GM12878 (cell line): ENCODE measurements around the gene VMP1. TPM values are rescaled to one million over a fixed set of nuclear protein-coding genes. Genes with fewer than 3 reads are reported as not detected.

Experiments used
- ATAC-seq: fragments of 200-7000 bp; cut with Tn5 transposase; 3 replicates; pipeline ENCODE4 v1.9.1; 2020; ENCODE audit warnings: mild to moderate bottlenecking, moderate library complexity
- BruUV-seq: library from RNA; stranded (reverse); fragments of 400-500 nt; replicated peaks from 2 replicates; lab custom pipeline; 2021; lab: Mats Ljungman, UMichigan
- CTCF ChIA-PET: fragments of 300-600 bp; sonication (Branson Sonifier 250); formaldehyde crosslinking; extraction: SDS; loops from one replicate; lab custom pipeline; 2021; ENCODE audit warnings: inconsistent platforms; lab: Yijun Ruan, JAX
- POLR2A ChIA-PET: fragments of 350-600 bp; formaldehyde crosslinking; extraction: SDS; loops from one replicate; lab custom pipeline; 2021; ENCODE audit warnings: inconsistent platforms; lab: Charles Lee
- RAD21 ChIA-PET: fragments of 300-600 bp; sonication (Branson Sonifier 250); formaldehyde crosslinking; loops from one replicate; lab custom pipeline; 2023; ENCODE audit warnings: antibody characterized with exemption; ENCODE audit not compliant: unreplicated experiment; lab: Charles Lee
- SMC1A ChIA-PET: fragments of 300-600 bp; sonication (Branson Sonifier 250); formaldehyde crosslinking; loops from one replicate; lab custom pipeline; 2023; ENCODE audit not compliant: unreplicated experiment, uncharacterized antibody; lab: Charles Lee
- DNase-seq: peaks from one replicate; pipeline ENCODE4 v3.0.0-alpha.2; 2011; ENCODE audit warnings: low read depth, low spot score
- FAIRE-seq: peaks from 3 replicates; lab custom pipeline; 2011; peaks lifted over from hg19 to GRCh38; lab: Jason Lieb, UNC
- H2AFZ ChIP-seq: 2 replicates; pipeline ENCODE4 v1.6.0; 2011; ENCODE audit warnings: low read depth, low read length, control low read depth; ENCODE audit not compliant: control insufficient read depth
- H3K27ac ChIP-seq: 2 replicates; pipeline ENCODE4 v1.5.1; 2011; ENCODE audit warnings: control low read depth; ENCODE audit not compliant: control insufficient read depth, insufficient read depth
- H3K27me3 ChIP-seq, 2 experiments: replicated peaks in 1 of 2; 2 replicates each; pipeline versions ENCODE4 v1.6.0 to v1.6.1; 2011; ENCODE audit warnings: low read length in 1 of 2; ENCODE audit not compliant: control insufficient read depth in 2 of 2, insufficient read depth in 2 of 2
- H3K36me3 ChIP-seq, 2 experiments: 2 replicates each; pipeline ENCODE4 v1.5.1; 2011; ENCODE audit warnings: low read length in 1 of 2; ENCODE audit not compliant: control insufficient read depth in 2 of 2, insufficient read depth in 2 of 2
- H3K4me1 ChIP-seq: 2 replicates; pipeline ENCODE4 v1.6.1; 2011; ENCODE audit warnings: mild to moderate bottlenecking, low read length, moderate library complexity, mixed read lengths; ENCODE audit not compliant: control insufficient read depth, insufficient read depth
- H3K4me2 ChIP-seq: 2 replicates; pipeline ENCODE4 v1.6.0; 2011; ENCODE audit warnings: control low read depth; ENCODE audit not compliant: control insufficient read depth, insufficient read depth
- H3K4me3 ChIP-seq: fragments of 200-600 bp; sonication (generic); 2 replicates; pipeline ENCODE4 v1.5.1; 2016
- H3K79me2 ChIP-seq: 2 replicates; pipeline ENCODE4 v1.6.0; 2011; ENCODE audit warnings: low read length; ENCODE audit not compliant: control insufficient read depth, insufficient read depth
- H3K9ac ChIP-seq: 2 replicates; pipeline ENCODE4 v1.8.0; 2011; ENCODE audit warnings: low read length, control low read depth, mixed read lengths; ENCODE audit not compliant: control insufficient read depth, insufficient read depth
- H3K9me3 ChIP-seq: replicated peaks from 3 replicates; pipeline ENCODE4 v1.5.1; 2011; ENCODE audit warnings: mild to moderate bottlenecking, low read length; ENCODE audit not compliant: control insufficient read depth, insufficient read depth
- H4K20me1 ChIP-seq: 2 replicates; pipeline ENCODE4 v1.6.0; 2011; ENCODE audit not compliant: control insufficient read depth, insufficient read depth
- BACH1 ChIP-seq: fragments of 450-650 bp; IDR thresholded peaks from 2 replicates; pipeline ENCODE4 v1.6.1; 2017; ENCODE audit warnings: mild to moderate bottlenecking, borderline replicate concordance
- BRCA1 ChIP-seq: IDR thresholded peaks from 2 replicates; pipeline ENCODE4 v1.6.1; 2011; ENCODE audit warnings: low read depth, low read length, improper control_type of control experiment
- CREB1 ChIP-seq: IDR thresholded peaks from 2 replicates; pipeline ENCODE4 v1.6.1; 2012; ENCODE audit warnings: low read depth, mild to moderate bottlenecking, inconsistent platforms
- GATAD2B ChIP-seq: fragments of 450-650 bp; conservative IDR thresholded peaks from 2 replicates; pipeline ENCODE4 v1.6.1; 2017; ENCODE audit warnings: low read depth, mild to moderate bottlenecking, moderate library complexity
- HCFC1 ChIP-seq: fragments of 150-350 bp; IDR thresholded peaks from 2 replicates; pipeline ENCODE4 v1.6.1; 2014; ENCODE audit warnings: low read length
- IKZF2 ChIP-seq, 2 experiments: fragments of 450-650 bp; IDR thresholded peaks; 2 replicates each; pipeline ENCODE4 v1.6.1; 2017; ENCODE audit warnings: mild to moderate bottlenecking in 2 of 2, moderate library complexity in 2 of 2
- MEF2A ChIP-seq: IDR thresholded peaks from 2 replicates; pipeline ENCODE4 v1.6.1; 2011; ENCODE audit warnings: low read depth, mild to moderate bottlenecking, low read length, moderate library complexity; ENCODE audit not compliant: insufficient read depth
- SMAD5 ChIP-seq: IDR thresholded peaks from 2 replicates; pipeline ENCODE4 v1.6.1; 2016; ENCODE audit warnings: antibody characterized with exemption, low read depth
- TCF3 ChIP-seq: IDR thresholded peaks from 2 replicates; pipeline ENCODE4 v1.6.1; 2012; ENCODE audit warnings: low read depth, mild to moderate bottlenecking, low read length, borderline replicate concordance; ENCODE audit not compliant: insufficient read depth
- YY1 ChIP-seq: IDR thresholded peaks from 2 replicates; pipeline ENCODE4 v1.6.1; 2011; ENCODE audit warnings: low read depth, mild to moderate bottlenecking, low read length
- WGBS: methylation state at CpG from one replicate; pipeline ENCODE4 v1.1.6; 2016; ENCODE audit warnings: low lambda C conversion rate; ENCODE audit not compliant: insufficient replicate concordance, insufficient coverage; ENCODE audit errors: missing lambda C conversion rate; 5-methylcytosine and 5-hydroxymethylcytosine counted together
- in situ Hi-C: fragments of 300-500 bp; cut with MboI; formaldehyde crosslinking; loops from 9 replicates; pipeline ENCODE4 v1.14.3; 2018; ENCODE audit warnings: mixed read lengths
- intact Hi-C: fragments of 100-400 bp; cut with micrococcal nuclease; formaldehyde crosslinking; loops from one replicate; pipeline ENCODE4 v1.14.2; 2022; ENCODE audit not compliant: unreplicated experiment
- polyA plus RNA-seq, 11 experiments: library from polyadenylated mRNA; depleted of rRNA in 4 of 11; unstranded in 6 of 11; stranded (reverse) in 5 of 11; fragments of >200 nt; fragmentation: Nextera tagmentation in 4 of 11; fragmentation: Illumina TruSeq in 1 of 11; extraction: Ambion mirVana in 4 of 11; extraction: Trizol in 1 of 11; gene quantifications; 1 replicate in 1 of 11; 2 replicates in 10 of 11; pipeline versions ENCODE4 v1.2.1 to v1.2.3, GENCODE V29; 2011 to 2016; ENCODE audit warnings: inconsistent platforms in 2 of 11, missing spikeins in 2 of 11, low read depth in 1 of 11
- total RNA-seq, 4 experiments: library from RNA; depleted of rRNA in 3 of 4; stranded (reverse); fragments of >200 nt in 3 of 4; fragmentation: Illumina TruSeq in 1 of 4; extraction: Trizol in 1 of 4; gene quantifications; 2 replicates each; pipeline versions ENCODE4 v1.2.1 to v1.2.3, GENCODE V29; 2013 to 2021
- TF ChIP-seq, protein P1 (sequence below): fragments of 450-650 bp; IDR thresholded peaks from 2 replicates; pipeline ENCODE4 v1.6.1; 2018; ENCODE audit warnings: mild to moderate bottlenecking, low read depth, moderate library complexity; ENCODE audit not compliant: partially characterized antibody
- TF ChIP-seq, protein P2 (sequence below): IDR thresholded peaks from 2 replicates; pipeline ENCODE4 v1.6.1; 2012; ENCODE audit warnings: low read depth, low read length, improper control_type of control experiment
- TF ChIP-seq, protein P3 (sequence below): fragments of 450-650 bp; IDR thresholded peaks from 2 replicates; pipeline ENCODE4 v1.6.1; 2017; ENCODE audit warnings: mild to moderate bottlenecking, low read depth, inconsistent platforms; ENCODE audit not compliant: poor library complexity, severe bottlenecking

Gene VMP1
- total and polyA plus RNA-seq, 10 of the 15 experiments (the other 5 are each of a cell fraction or from before 2014, with no cell fraction given) = 88.4 to 199 (median 132) TPM

DNA sequence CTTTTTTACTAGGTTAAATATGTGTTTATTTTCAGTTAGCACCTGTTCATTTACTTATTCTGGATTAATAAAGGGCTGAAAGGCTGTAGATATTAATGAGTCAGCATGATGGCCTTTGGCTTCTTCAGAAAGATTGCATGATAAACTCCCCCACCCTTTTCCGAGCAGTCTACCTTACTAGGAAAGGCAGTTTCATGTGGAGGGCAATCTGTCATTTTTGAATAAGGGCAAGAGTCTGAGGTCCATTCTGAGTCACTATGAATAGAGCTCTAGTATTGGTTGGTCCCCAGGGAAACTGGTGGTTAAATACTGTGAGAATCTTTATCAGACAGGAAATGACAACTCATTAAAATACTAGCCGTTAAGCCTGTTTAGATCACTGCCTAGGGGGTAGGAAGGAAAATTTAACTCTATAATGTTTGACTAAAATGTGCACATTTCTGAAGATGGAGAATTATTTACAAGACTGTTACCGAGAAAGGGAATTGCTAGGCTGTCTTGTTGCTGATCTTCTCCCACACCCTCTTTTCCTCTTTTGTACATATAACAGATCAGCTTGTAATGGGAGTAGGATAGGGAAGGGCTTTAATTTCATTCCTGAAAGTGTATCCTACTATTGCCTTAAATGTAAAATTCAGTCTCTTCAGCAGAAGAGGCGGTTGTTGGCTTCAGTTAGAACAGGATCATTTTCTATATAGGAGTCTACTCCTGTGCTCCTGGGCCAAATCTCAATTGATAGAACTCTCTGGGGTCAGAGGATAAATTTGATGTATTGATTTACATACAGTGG is 122.0 kb downstream of the VMP1 start (continued):
- TF ChIP-seq, protein P1, sequence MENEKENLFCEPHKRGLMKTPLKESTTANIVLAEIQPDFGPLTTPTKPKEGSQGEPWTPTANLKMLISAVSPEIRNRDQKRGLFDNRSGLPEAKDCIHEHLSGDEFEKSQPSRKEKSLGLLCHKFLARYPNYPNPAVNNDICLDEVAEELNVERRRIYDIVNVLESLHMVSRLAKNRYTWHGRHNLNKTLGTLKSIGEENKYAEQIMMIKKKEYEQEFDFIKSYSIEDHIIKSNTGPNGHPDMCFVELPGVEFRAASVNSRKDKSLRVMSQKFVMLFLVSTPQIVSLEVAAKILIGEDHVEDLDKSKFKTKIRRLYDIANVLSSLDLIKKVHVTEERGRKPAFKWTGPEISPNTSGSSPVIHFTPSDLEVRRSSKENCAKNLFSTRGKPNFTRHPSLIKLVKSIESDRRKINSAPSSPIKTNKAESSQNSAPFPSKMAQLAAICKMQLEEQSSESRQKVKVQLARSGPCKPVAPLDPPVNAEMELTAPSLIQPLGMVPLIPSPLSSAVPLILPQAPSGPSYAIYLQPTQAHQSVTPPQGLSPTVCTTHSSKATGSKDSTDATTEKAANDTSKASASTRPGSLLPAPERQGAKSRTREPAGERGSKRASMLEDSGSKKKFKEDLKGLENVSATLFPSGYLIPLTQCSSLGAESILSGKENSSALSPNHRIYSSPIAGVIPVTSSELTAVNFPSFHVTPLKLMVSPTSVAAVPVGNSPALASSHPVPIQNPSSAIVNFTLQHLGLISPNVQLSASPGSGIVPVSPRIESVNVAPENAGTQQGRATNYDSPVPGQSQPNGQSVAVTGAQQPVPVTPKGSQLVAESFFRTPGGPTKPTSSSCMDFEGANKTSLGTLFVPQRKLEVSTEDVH = no peak
- TF ChIP-seq IKZF2 (IDR thresholded peaks at IDR 0.05) (peak; percentile 98), MEF2A (peak; percentile 87), BRCA1 (no peak), TCF3 (peak; percentile 78; the same call in 1 of the 2 replicates), CREB1 (peak; percentile 75)

DNA sequence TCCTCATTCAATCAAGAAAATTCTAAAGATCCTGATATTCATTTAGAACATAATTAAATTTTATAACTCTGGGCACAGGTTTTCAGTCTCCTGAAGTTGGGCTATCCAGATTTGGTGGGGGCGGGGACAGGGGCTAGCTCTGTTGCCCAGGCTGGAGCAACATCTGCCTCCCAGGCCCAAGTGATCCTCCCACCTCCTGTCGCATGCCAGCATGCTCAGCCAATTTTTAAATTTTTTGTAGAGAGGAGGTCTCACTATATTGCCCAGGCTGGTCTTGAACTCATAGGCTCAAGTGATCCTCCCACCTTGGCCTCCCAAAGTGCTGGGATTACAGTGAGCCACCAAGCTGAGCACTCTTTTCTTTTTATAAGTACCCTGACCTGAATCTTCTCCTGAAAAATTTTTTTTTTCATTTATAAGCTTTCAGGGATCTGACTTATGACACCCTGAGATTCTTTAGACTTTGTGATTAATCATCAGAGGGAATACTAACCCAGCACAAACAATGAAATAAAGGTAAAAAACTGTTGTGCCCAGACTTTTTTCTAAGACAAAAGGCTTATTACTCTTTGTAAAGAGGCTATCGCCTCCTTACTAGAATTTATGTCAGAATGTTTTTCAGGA is 122.7 kb downstream of the VMP1 start:
- DNase-seq (no peak), ATAC-seq (peak; percentile 2; the same call in 2 of the 3 replicates), FAIRE-seq (no peak)
- in situ Hi-C loops = loop anchor here (10.0 kb wide), 1 partner anchor 1495 kb away; no protein-coding TSS in a partner anchor
- no TSS peak for BruUV-seq
- Histone ChIP-seq H3K9me3 (no peaks in the 10 kb centered on the region), H3K4me1 (peaks cover 87% of the 10 kb centered on the region), H3K36me3 (no peaks in the 10 kb centered on the region), H3K9ac (peak overlapping the region; percentile 62), H4K20me1 (no peaks in the 10 kb centered on the region), H3K27me3 (no peaks in the 10 kb centered on the region), H2AFZ (no peak overlapping the region), H3K4me3 (no peak overlapping the region), H3K27ac (peak overlapping the region; percentile 98), H3K4me2 (peak overlapping the region; percentile 95; the same call in 1 of the 2 replicates), H3K79me2 (peaks cover 53% of the 10 kb centered on the region)
- 30% methylated on average over 3 of the region's 3 CpGs for WGBS
- ChIA-PET SMC1A (interaction anchor here (0.7 to 15.2 kb wide), 10 partner anchors 9 to 78 kb away, joined by 3 to 250 read pairs (median 32); no protein-coding TSS in a partner anchor), POLR2A (interaction anchor here (0.7 to 12.0 kb wide), 7 partner anchors 13 to 69 kb away, joined by 3 to 332 read pairs (median 4); no protein-coding TSS in a partner anchor), RAD21 (interaction anchor here (1.2 to 11.5 kb wide), 8 partner anchors 8 to 77 kb away, joined by 3 to 223 read pairs (median 80); no protein-coding TSS in a partner anchor), CTCF (interaction anchor here (0.5 to 7.9 kb wide), 7 partner anchors 17 to 394 kb away, joined by 3 to 75 read pairs (median 11); no protein-coding TSS in a partner anchor)
- intact Hi-C loops = no loop called here
- TF ChIP-seq, protein P2, sequence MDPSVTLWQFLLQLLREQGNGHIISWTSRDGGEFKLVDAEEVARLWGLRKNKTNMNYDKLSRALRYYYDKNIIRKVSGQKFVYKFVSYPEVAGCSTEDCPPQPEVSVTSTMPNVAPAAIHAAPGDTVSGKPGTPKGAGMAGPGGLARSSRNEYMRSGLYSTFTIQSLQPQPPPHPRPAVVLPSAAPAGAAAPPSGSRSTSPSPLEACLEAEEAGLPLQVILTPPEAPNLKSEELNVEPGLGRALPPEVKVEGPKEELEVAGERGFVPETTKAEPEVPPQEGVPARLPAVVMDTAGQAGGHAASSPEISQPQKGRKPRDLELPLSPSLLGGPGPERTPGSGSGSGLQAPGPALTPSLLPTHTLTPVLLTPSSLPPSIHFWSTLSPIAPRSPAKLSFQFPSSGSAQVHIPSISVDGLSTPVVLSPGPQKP = no peak
- TF ChIP-seq HCFC1 (no peak), IKZF2 (IDR thresholded peaks at IDR 0.05) (no peak), BACH1 (no peak), YY1 (no peak), SMAD5 (peak; percentile 16; the same call in 1 of the 2 replicates), GATAD2B (no peak)
- TF ChIP-seq, protein P3, sequence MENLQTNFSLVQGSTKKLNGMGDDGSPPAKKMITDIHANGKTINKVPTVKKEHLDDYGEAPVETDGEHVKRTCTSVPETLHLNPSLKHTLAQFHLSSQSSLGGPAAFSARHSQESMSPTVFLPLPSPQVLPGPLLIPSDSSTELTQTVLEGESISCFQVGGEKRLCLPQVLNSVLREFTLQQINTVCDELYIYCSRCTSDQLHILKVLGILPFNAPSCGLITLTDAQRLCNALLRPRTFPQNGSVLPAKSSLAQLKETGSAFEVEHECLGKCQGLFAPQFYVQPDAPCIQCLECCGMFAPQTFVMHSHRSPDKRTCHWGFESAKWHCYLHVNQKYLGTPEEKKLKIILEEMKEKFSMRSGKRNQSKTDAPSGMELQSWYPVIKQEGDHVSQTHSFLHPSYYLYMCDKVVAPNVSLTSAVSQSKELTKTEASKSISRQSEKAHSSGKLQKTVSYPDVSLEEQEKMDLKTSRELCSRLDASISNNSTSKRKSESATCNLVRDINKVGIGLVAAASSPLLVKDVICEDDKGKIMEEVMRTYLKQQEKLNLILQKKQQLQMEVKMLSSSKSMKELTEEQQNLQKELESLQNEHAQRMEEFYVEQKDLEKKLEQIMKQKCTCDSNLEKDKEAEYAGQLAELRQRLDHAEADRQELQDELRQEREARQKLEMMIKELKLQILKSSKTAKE = no peak
